Gastroesophageal sphincter (tissue), 4 donors: Measurements from ENCODE around the gene NUAK2. TPM values are rescaled to one million over a fixed set of nuclear protein-coding genes. Genes with fewer than 3 reads are reported as not detected.

Source experiments
- ATAC-seq: fragments of 150-250 bp; one replicate; pipeline ENCODE4 v1.9.1; 2016; ENCODE audit warnings: mild to moderate bottlenecking, moderate library complexity
- H3K27ac ChIP-seq, 4 donors: fragments of 200-600 bp; sonication (generic) in 3 of 4; 1 replicate in 3 of 4; 2 replicates in 1 of 4; pipeline ENCODE4 v1.5.1; 2016 to 2019
- H3K27me3 ChIP-seq: fragments of 200-600 bp; sonication (generic); one replicate; pipeline ENCODE4 v1.5.1; 2019
- H3K36me3 ChIP-seq, 2 donors: fragments of 200-600 bp; sonication (generic); one replicate each; pipeline ENCODE4 v1.5.1; 2019; ENCODE audit warnings: control low read depth in 1 of 2
- H3K4me1 ChIP-seq, 3 donors: fragments of 200-600 bp; sonication (generic); 1 replicate in 2 of 3; 2 replicates in 1 of 3; pipeline ENCODE4 v1.5.1; 2016 to 2019; ENCODE audit warnings: control low read depth in 2 of 3
- H3K4me3 ChIP-seq, 2 donors: fragments of 200-600 bp; sonication (generic); one replicate each; pipeline ENCODE4 v1.5.1; 2019; ENCODE audit warnings: mild to moderate bottlenecking in 1 of 2, moderate library complexity in 1 of 2
- H3K9me3 ChIP-seq, 3 donors: fragments of 200-600 bp; sonication (generic); one replicate each; pipeline ENCODE4 v1.5.1; 2017 to 2019; ENCODE audit warnings: control low read depth in 2 of 3
- EP300 ChIP-seq: sonication (generic); formaldehyde crosslinking; IDR thresholded peaks from one replicate; pipeline ENCODE4 v1.6.1; 2017; ENCODE audit warnings: antibody characterized with exemption, mild to moderate bottlenecking
- POLR2A ChIP-seq, 2 donors: fragments of 450-650 bp; IDR thresholded peaks; one replicate each; pipeline ENCODE4 v1.6.1; 2017; ENCODE audit warnings: antibody characterized with exemption in 2 of 2, mild to moderate bottlenecking in 2 of 2, moderate library complexity in 1 of 2
- POLR2AphosphoS5 ChIP-seq: sonication (generic); formaldehyde crosslinking; IDR thresholded peaks from one replicate; pipeline ENCODE4 v1.6.1; 2017; ENCODE audit warnings: antibody characterized with exemption
- WGBS, 2 donors: methylation state at CpG; one replicate each; pipeline ENCODE4 v1.1.5; 2018; ENCODE audit warnings: low coverage in 1 of 2; 5-methylcytosine and 5-hydroxymethylcytosine counted together
- total RNA-seq, 4 donors: library from RNA; depleted of rRNA; stranded (reverse); fragments of >200 nt; gene quantifications; one replicate each; pipeline ENCODE4 v1.1.0, GENCODE V29; 2016
- TF ChIP-seq, protein P1 (sequence below), 4 experiments: fragments of 200-600 bp in 2 of 4; fragments of 450-650 bp in 2 of 4; sonication (generic) in 1 of 4; IDR thresholded peaks; one replicate each; pipeline ENCODE4 v1.5.1; 2017 to 2019; ENCODE audit warnings: antibody characterized with exemption in 4 of 4, mild to moderate bottlenecking in 2 of 4, moderate library complexity in 2 of 4

NUAK2 gene
- total RNA-seq, 4 donors from 2014 or later = 0.67 to 1.1 (median 0.83) TPM

DNA sequence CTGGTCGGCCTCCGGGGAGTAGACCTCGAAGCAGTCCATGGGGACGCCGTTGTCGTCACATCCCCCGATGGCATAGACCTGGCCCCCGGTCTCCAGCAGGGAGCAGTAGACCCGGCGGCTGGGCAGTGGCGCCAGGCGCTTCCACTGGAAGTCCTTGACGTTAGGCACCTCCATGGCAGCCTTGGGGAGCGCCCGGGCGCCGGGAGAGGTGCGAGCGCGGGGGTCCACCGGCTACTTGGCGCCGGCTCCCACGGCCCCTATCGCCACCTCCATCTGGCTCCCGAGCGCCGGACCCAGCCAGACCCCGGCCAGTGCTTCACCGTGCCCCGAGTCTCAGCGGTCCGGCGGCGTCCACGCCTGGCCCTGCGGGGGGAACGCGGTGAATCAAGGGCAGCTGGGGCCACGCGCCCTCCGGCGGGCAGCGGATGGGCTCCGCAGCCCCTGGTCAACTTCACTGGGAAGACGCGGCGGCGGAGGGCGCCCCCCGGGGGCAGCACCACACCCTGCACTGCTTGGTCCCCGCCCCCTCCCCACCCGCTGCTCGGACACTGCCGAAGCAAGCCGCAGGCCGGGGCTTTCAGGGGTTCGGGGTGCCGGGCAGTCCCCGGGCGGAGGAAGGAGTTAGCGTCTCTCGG is 22.0 kb upstream of the NUAK2 start:
- peak; percentile 21 for ATAC-seq
- Histone ChIP-seq H3K27me3 (peaks cover 63% of the 10 kb centered on the region), H3K27ac (no peak overlapping the region), H3K4me1 (peaks cover 0 to 15% (median 11%) of the 10 kb centered on the region in 3 donors), H3K36me3 (no peaks in the 10 kb centered on the region), H3K9me3 (no peaks in the 10 kb centered on the region), H3K4me3 (peak overlapping the region in 1 of 2 donors; percentile 45)
- no CpG with 5 or more reads among the region's 63 CpGs for WGBS, 2 donors
- TF ChIP-seq POLR2AphosphoS5 = no peak
- no peak for TF ChIP-seq POLR2A (IDR thresholded peaks at IDR 0.05)
- TF ChIP-seq, protein P1, sequence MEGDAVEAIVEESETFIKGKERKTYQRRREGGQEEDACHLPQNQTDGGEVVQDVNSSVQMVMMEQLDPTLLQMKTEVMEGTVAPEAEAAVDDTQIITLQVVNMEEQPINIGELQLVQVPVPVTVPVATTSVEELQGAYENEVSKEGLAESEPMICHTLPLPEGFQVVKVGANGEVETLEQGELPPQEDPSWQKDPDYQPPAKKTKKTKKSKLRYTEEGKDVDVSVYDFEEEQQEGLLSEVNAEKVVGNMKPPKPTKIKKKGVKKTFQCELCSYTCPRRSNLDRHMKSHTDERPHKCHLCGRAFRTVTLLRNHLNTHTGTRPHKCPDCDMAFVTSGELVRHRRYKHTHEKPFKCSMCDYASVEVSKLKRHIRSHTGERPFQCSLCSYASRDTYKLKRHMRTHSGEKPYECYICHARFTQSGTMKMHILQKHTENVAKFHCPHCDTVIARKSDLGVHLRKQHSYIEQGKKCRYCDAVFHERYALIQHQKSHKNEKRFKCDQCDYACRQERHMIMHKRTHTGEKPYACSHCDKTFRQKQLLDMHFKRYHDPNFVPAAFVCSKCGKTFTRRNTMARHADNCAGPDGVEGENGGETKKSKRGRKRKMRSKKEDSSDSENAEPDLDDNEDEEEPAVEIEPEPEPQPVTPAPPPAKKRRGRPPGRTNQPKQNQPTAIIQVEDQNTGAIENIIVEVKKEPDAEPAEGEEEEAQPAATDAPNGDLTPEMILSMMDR (IDR thresholded peaks at IDR 0.05) = no peak
- no peak for TF ChIP-seq EP300

- Histone ChIP-seq H3K27me3 (peaks cover 58% of the 10 kb centered on the region), H3K4me1 (peaks cover 0 to 15% (median 11%) of the 10 kb centered on the region in 3 donors), H3K4me3 (peak overlapping the region in 1 of 2 donors; percentile 45), H3K36me3 (no peaks in the 10 kb centered on the region), H3K9me3 (no peaks in the 10 kb centered on the region), H3K27ac (no peak overlapping the region)
- TF ChIP-seq, protein P1 (IDR thresholded peaks at IDR 0.05) = no peak
- no peak for TF ChIP-seq POLR2AphosphoS5
- 48% methylated on average over 2 of the region's 12 CpGs; no CpG with 5 or more reads in 1 of the 2 donors for WGBS, 2 donors
- ATAC-seq = no peak
These were observed 21.4 kb upstream of the NUAK2 start for GRCh38 chr1:205342986-205343385.

DNA sequence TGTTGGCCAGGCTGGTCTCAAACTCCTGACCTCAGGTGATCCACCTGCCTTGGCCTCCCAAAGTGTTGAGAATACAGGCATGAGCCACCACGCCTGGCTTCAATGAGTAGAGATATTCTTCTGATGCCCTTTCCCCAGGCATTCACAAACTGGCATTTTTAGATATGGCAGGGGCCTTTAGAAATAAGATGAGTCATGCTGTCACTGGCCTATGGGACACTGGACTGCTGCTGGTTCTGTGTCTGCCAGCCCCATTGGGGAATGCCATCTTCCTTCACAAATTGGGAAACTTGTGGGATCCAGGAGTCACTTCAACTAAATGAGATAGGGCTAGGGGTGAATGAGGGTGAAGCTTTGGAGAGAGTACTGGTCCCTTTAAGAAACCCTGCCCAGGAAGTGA is 19.1 kb upstream of the NUAK2 start:
- Histone ChIP-seq H3K9me3 (no peaks in the 10 kb centered on the region), H3K27ac (no peak overlapping the region), H3K27me3 (peaks cover 35% of the 10 kb centered on the region), H3K36me3 (no peaks in the 10 kb centered on the region), H3K4me1 (peaks cover 0 to 15% (median 11%) of the 10 kb centered on the region in 3 donors), H3K4me3 (no peak overlapping the region)
- no peak for ATAC-seq
- no peak for TF ChIP-seq EP300
- no peak for TF ChIP-seq POLR2AphosphoS5
- TF ChIP-seq, protein P1 (IDR thresholded peaks at IDR 0.05) = no peak
- no peak for TF ChIP-seq POLR2A (IDR thresholded peaks at IDR 0.05)
- WGBS, 2 donors = 100% methylated on average over 1 of the region's 1 CpG; no CpG with 5 or more reads in 1 of the 2 donors

DNA sequence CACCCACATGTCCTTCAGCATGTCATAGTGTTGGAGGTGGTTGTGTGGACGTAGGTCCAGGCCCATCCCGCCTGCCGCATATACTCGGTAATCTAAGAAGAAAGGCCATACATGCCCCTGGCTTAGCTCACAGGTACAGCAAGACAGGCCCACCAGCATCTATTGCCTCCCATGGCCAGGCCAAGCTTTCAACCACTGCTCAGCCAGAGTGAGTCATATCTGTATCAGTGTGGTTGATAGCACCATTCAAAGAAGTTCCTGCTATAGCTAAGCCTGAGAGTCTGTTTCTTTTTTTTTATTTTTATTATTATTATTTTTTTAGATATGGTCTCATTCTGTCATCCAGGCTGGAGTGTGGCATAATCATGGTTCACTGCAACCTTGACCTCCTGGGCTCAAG is 18.2 kb upstream of the NUAK2 start:
- WGBS, 2 donors = 100% methylated on average over 2 of the region's 4 CpGs; no CpG with 5 or more reads in 1 of the 2 donors
- no peaks in the 10 kb centered on the region for H3K36me3 ChIP-seq
- peaks cover 31% of the 10 kb centered on the region for H3K27me3 ChIP-seq
- no peak for ATAC-seq
- H3K4me1 ChIP-seq = peaks cover 0 to 15% (median 11%) of the 10 kb centered on the region in 3 donors
- no peaks in the 10 kb centered on the region for H3K9me3 ChIP-seq
- TF ChIP-seq EP300 (no peak), POLR2AphosphoS5 (no peak), POLR2A (IDR thresholded peaks at IDR 0.05) (no peak)
- TF ChIP-seq, protein P1 (IDR thresholded peaks at IDR 0.05) = no peak
- no peak overlapping the region for H3K4me3 ChIP-seq
- H3K27ac ChIP-seq = no peak overlapping the region

DNA sequence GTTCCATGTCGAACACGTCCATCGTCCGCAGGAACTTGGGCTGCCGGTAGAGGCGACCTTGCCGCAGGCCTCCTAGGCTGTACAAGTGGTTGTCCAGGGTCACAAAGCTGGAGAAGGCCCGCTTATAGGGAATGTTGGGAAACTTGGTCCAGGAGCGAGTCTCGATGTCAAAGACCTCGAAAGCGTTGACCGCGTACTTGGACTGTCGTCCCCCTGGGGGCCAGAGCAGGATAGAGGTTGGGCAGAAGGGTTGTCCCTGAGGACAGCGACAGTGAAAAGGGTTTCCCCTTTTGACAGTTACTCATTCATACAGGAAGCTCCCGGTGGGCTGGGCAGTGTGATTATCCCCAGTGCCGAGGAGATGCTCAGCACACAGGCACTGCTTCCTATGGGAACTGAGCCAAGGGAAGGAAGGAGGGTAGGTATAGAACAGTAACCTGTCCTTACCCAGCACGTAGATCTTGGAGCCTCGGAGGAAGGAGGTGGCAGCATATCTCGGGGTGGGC is 17.7 kb upstream of the NUAK2 start:
- Histone ChIP-seq H3K4me1 (peaks cover 0 to 11% (median 9%) of the 10 kb centered on the region in 3 donors), H3K9me3 (no peaks in the 10 kb centered on the region), H3K27ac (no peak overlapping the region), H3K27me3 (peaks cover 29% of the 10 kb centered on the region), H3K36me3 (no peaks in the 10 kb centered on the region), H3K4me3 (no peak overlapping the region)
- TF ChIP-seq EP300 (no peak), POLR2AphosphoS5 (no peak), POLR2A (IDR thresholded peaks at IDR 0.05) (no peak)
- TF ChIP-seq, protein P1 (IDR thresholded peaks at IDR 0.05) = no peak
- no peak for ATAC-seq
- WGBS, 2 donors = 73 to 81% methylated on average over 6 to 11 of the region's 21 CpGs
